ENCODE measurements around the gene FBXL22.

FBXL22 gene

GRCh38 chr15:63600001-63600615, 2.9 kb downstream of the FBXL22 start (continued):
- no peak for TF ChIP-seq ZNF274 (IDR thresholded peaks at IDR 0.05; ENCODE audit: low read length)
- no peak for TF ChIP-seq ZNF274 (tag by site-specific recombination; IDR thresholded peaks at IDR 0.05; ENCODE audit: borderline replicate concordance)
- TF ChIP-seq YY2 (tag by site-specific recombination; IDR thresholded peaks at IDR 0.05), result no peak

- Histone ChIP-seq H3K4me3 (ENCODE audit: low read depth, low read length) (peak overlapping the region; percentile 68), H3K4me1 (ENCODE audit: control insufficient read depth, insufficient read depth, low read length) (0 out of 2 replicates have a peak, but pooled peaks cover 2% of the 10 kb centered on the region), H3K27ac (ENCODE audit: extremely low read depth, low read depth, low read length) (peak overlapping the region; percentile 66; the same call in 1 of the 2 replicates), H3K36me3 (ENCODE audit: control insufficient read depth in 2 of 2, insufficient read depth in 1 of 2, low read length in 2 of 2) (no peaks in the 10 kb centered on the region), H3K9me3 (ENCODE audit: control insufficient read depth, insufficient read depth, low read depth, low read length) (no peaks in the 10 kb centered on the region)
- TF ChIP-seq ZBTB26 (tag by site-specific recombination; optimal IDR thresholded peaks at IDR 0.05), result peak; percentile 79
- peak; percentile 66; the same call in 1 of the 2 replicates for TF ChIP-seq ZFHX2 (tag by site-specific recombination; conservative IDR thresholded peaks at IDR 0.05)
- peak; percentile 90 for TF ChIP-seq ZSCAN30 (tag by site-specific recombination; IDR thresholded peaks at IDR 0.05)
- TF ChIP-seq ZNF629 (tag by site-specific recombination; IDR thresholded peaks at IDR 0.05), result no peak
- TF ChIP-seq ZXDB (tag by site-specific recombination; IDR thresholded peaks at IDR 0.05), result peak; percentile 2; the same call in 1 of the 2 replicates
- peak; percentile 22; the same call in 1 of the 2 replicates for TF ChIP-seq ZBTB44 (tag by site-specific recombination; IDR thresholded peaks at IDR 0.05)
- TF ChIP-seq ZBTB6 (tag by site-specific recombination; IDR thresholded peaks at IDR 0.05), result 0 out of 2 replicates have a peak, but pooled peaks have one; percentile 15
- TF ChIP-seq HIC1 (tag by site-specific recombination; IDR thresholded peaks at IDR 0.05), result peak; percentile 47; the same call in 1 of the 2 replicates
- peak; percentile 71; the same call in 1 of the 2 replicates for TF ChIP-seq PBX3 (CRISPR knock-in tag; IDR thresholded peaks at IDR 0.05)
- 0 out of 2 replicates have a peak, but pooled peaks have one; percentile 17 for TF ChIP-seq ZIC2 (tag by site-specific recombination; IDR thresholded peaks at IDR 0.05)
- no peak for TF ChIP-seq ZNF791 (tag by site-specific recombination; IDR thresholded peaks at IDR 0.05)
- peak; percentile 46; the same call in 1 of the 2 replicates for TF ChIP-seq ZNF449 (tag by site-specific recombination; IDR thresholded peaks at IDR 0.05)
- 0 out of 2 replicates have a peak, but pooled peaks have one; percentile 21 for TF ChIP-seq ZNF660 (tag by site-specific recombination; IDR thresholded peaks at IDR 0.05)
- no peak for TF ChIP-seq ZNF792 (tag by site-specific recombination; IDR thresholded peaks at IDR 0.05)
- CTCF ChIA-PET, result interaction anchor here (0.6 to 2.4 kb wide), 3 partner anchors 46 to 1534 kb away, joined by 3 to 9 read pairs (median 3); partner anchors contain the start of gene C2CD4A
- POLR2A ChIA-PET, result interaction anchor here (1.2 kb wide), 1 partner anchor 91 kb away, joined by 3 read pairs; no protein-coding TSS in a partner anchor
Measured at GRCh38 chr15:63600616-63601025, 3.4 kb downstream of the FBXL22 start.
